Immature natural killer cell (primary cell): Measurements from ENCODE around the gene LRRC4. TPM values are rescaled to one million over a fixed set of nuclear protein-coding genes. Genes with fewer than 3 reads are reported as not detected.

ENCODE experiments used
- DNase-seq, 3 donors: peaks; one replicate each; pipeline ENCODE4 v3.0.0; 2022; ENCODE audit warnings: mixed read lengths in 1 of 3
- H3K27ac Mint-ChIP-seq, 6 donors: one replicate each; pipeline ENCODE4 v1.8.0; 2020; ENCODE audit warnings: mixed read lengths in 6 of 6, mild to moderate bottlenecking in 5 of 6, inconsistent platforms in 4 of 6, moderate library complexity in 3 of 6
- H3K27me3 Mint-ChIP-seq, 3 donors: one replicate each; pipeline ENCODE4 v1.8.0; 2020 to 2021; ENCODE audit warnings: low read depth in 3 of 3, mild to moderate bottlenecking in 3 of 3, mixed read lengths in 3 of 3, moderate library complexity in 3 of 3, inconsistent platforms in 1 of 3
- H3K36me3 Mint-ChIP-seq, 3 donors: one replicate each; pipeline ENCODE4 v1.8.0; 2020; ENCODE audit warnings: mixed read lengths in 3 of 3, inconsistent platforms in 2 of 3, mild to moderate bottlenecking in 2 of 3
- H3K4me1 Mint-ChIP-seq, 2 donors: one replicate each; pipeline ENCODE4 v1.8.0; 2020; ENCODE audit warnings: inconsistent platforms in 2 of 2, mild to moderate bottlenecking in 2 of 2, mixed read lengths in 2 of 2, moderate library complexity in 1 of 2
- H3K4me3 Mint-ChIP-seq, 5 donors: one replicate each; pipeline ENCODE4 v1.8.0; 2020; ENCODE audit warnings: mild to moderate bottlenecking in 5 of 5, mixed read lengths in 5 of 5, inconsistent platforms in 3 of 5, moderate library complexity in 3 of 5
- H3K9me3 Mint-ChIP-seq, 6 donors: one replicate each; pipeline ENCODE4 v1.8.0; 2020; ENCODE audit warnings: mild to moderate bottlenecking in 6 of 6, mixed read lengths in 6 of 6, inconsistent platforms in 4 of 6, moderate library complexity in 3 of 6
- polyA plus RNA-seq, 3 donors: library from polyadenylated mRNA; unstranded; fragments of 300-500 nt; fragmentation: Illumina TruSeq; gene quantifications; one replicate each; pipeline ENCODE4 v1.2.3, GENCODE V29; 2021

Gene LRRC4
- polyA plus RNA-seq, 3 donors from 2014 or later = 0.08 to 0.36 TPM; not detected in 1

DNA sequence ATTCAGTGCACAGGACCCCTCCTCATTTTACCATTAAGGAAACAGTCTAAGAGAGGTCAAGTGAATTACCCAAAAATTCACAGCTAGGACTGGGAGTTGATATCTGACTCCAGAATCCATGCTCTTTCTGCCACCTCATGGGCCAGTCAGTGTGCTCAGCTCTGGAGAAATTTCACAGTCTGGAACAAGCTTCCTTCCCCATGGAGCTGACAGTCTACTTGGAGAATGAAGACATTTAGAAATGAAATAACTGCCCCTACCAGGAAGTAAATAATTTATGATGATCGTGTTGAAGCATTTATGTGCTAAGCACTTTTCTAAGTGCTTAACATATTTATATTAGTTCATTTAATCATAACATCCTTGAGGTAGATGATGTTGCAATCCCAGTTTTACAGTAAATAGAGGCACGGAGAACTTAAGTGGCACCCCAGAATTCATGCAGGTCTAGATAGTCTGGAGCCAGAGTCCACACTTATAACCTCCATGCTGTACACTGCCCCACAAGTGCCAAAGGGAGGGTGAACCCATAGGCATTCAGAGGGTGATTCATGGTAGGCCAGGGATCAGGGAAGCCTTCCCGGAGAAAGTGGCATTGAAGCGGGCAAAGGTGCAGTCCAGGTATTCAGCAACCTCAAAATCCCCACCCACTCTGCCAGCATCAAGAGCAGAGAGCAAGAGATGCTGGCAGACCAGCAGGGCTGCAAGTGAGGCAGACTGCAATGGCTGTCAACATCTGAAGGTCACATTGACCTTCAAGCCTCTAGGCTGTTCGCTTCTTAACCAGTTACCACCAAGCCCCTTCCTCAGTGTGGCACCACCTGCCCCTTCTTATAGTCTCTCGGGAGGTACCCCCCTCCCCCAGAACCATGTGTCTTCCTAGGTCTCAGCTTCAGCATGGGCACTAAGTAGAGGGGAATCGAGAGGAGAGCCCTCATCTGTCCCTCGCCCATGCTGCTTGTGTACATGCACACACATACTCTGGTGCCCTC lies 38.4 kb upstream of the LRRC4 start:
- Mint-ChIP-seq H3K4me3 (no peak overlapping the region), H3K4me1 (peaks cover 2 to 21% of the 10 kb centered on the region in 2 donors), H3K27ac (no peak overlapping the region), H3K36me3 (peaks cover 0 to 4% (median 0%) of the 10 kb centered on the region in 3 donors), H3K27me3 (peaks cover 0 to 6% (median 5%) of the 10 kb centered on the region in 3 donors), H3K9me3 (no peaks in the 10 kb centered on the region)
- DNase-seq = no peak

GRCh38 chr7:128068785-128069184 lies 37.5 kb upstream of the LRRC4 start:
- H3K27ac Mint-ChIP-seq = no peak overlapping the region

DNA sequence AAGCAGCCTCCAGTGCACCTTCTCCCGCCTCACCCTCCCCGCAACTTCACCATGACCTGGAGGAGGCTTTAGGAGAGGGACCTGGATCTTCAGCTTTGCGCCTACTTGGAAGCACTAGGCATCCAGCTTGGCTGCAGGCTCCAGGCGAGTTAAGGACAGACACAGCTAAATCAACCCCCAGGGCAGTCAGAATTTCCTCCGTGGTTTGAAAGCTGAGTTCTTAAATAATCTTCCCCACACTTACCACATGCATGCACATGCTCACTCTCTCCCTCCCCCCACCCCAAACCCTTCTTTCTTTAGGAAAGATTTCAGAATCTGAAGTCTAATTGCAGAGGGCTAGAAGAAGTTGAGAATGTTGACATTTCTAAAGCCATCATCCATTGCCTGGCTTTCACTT lies 36.7 kb upstream of the LRRC4 start:
- Mint-ChIP-seq H3K9me3 (no peaks in the 10 kb centered on the region), H3K27me3 (peaks cover 0 to 3% (median 0%) of the 10 kb centered on the region in 3 donors), H3K36me3 (peaks cover 0 to 4% (median 0%) of the 10 kb centered on the region in 3 donors), H3K4me1 (peaks cover 2 to 21% of the 10 kb centered on the region in 2 donors), H3K4me3 (no peak overlapping the region), H3K27ac (no peak overlapping the region)
- DNase-seq = no peak

More at GRCh38 chr7:128068785-128069184, 37.5 kb upstream of the LRRC4 start:
- Mint-ChIP-seq H3K9me3 (no peaks in the 10 kb centered on the region), H3K27me3 (peaks cover 0 to 3% (median 0%) of the 10 kb centered on the region in 3 donors), H3K36me3 (peaks cover 0 to 4% (median 0%) of the 10 kb centered on the region in 3 donors), H3K4me1 (peaks cover 2 to 21% of the 10 kb centered on the region in 2 donors), H3K4me3 (no peak overlapping the region)
- no peak for DNase-seq

DNA sequence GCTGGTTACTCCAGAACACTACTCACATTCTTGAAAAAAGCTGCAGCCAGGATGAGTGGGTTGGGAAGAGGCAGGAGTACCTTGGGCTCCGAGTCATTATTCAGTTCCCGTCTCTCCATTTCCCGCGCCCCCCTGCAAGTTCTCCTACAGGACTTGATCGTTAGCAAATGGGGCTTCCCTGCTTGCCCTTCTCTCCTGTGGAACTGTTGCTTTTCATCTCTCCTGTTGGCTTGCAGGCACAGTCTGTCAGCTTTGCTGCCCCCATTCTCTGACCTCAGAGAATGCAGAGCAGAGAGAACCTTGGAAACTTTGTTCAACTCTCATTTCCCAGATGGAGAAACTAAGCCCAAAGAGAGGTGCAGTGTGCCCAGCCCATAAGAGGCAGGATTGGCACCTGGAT lies 35.6 kb upstream of the LRRC4 start:
- peaks cover 0 to 3% (median 0%) of the 10 kb centered on the region in 3 donors for H3K27me3 Mint-ChIP-seq
- H3K9me3 Mint-ChIP-seq = no peaks in the 10 kb centered on the region
- H3K4me3 Mint-ChIP-seq = no peak overlapping the region
- H3K27ac Mint-ChIP-seq = no peak overlapping the region
- peaks cover 2 to 16% of the 10 kb centered on the region in 2 donors for H3K4me1 Mint-ChIP-seq
- peaks cover 0 to 4% (median 0%) of the 10 kb centered on the region in 3 donors for H3K36me3 Mint-ChIP-seq
- DNase-seq = no peak

- Mint-ChIP-seq H3K27ac (no peak overlapping the region), H3K36me3 (peaks cover 0 to 4% (median 0%) of the 10 kb centered on the region in 3 donors), H3K9me3 (no peaks in the 10 kb centered on the region), H3K4me1 (peaks cover 2 to 12% of the 10 kb centered on the region in 2 donors), H3K27me3 (peaks cover 0 to 3% (median 0%) of the 10 kb centered on the region in 3 donors), H3K4me3 (no peak overlapping the region)
- DNase-seq = no peak
Observed at GRCh38 chr7:128066395-128066794, 35.2 kb upstream of the LRRC4 start.

DNA sequence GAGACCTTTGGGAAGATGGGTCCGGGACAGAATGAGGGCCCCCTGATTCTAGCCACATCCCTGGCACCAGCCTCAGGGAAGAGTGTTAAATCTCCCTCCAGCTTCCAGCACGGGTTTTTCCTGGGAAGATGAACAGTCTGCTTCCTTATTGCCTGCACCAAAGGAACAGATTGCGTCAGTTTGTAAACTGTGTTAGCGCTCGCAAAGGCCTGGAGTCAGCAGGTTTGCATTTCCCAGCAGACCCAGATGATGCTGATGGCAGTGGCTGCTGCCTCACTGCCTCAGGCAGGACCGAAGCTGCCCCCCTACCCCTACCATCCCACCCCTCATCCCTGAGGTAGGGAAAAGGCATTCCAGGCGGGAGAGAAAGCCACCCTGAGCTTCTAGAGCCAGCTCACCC lies 34.6 kb upstream of the LRRC4 start:
- H3K4me1 Mint-ChIP-seq = peaks cover 0 to 7% of the 10 kb centered on the region in 2 donors
- H3K27ac Mint-ChIP-seq = no peak overlapping the region
- H3K9me3 Mint-ChIP-seq = no peaks in the 10 kb centered on the region
- no peak overlapping the region for H3K4me3 Mint-ChIP-seq
- H3K36me3 Mint-ChIP-seq = peaks cover 0 to 4% (median 0%) of the 10 kb centered on the region in 3 donors
- no peak for DNase-seq
- H3K27me3 Mint-ChIP-seq = peaks cover 0 to 3% (median 0%) of the 10 kb centered on the region in 3 donors

GRCh38 chr7:128063088-128063487 lies 31.9 kb upstream of the LRRC4 start:
- no peak overlapping the region for H3K4me3 Mint-ChIP-seq
- H3K36me3 Mint-ChIP-seq = peaks cover 0 to 4% (median 0%) of the 10 kb centered on the region in 3 donors
- no peaks in the 10 kb centered on the region for H3K9me3 Mint-ChIP-seq
- H3K4me1 Mint-ChIP-seq = peaks cover 18 to 19% of the 10 kb centered on the region in 2 donors
- H3K27ac Mint-ChIP-seq = no peak overlapping the region
- DNase-seq = no peak
- peaks cover 0 to 3% (median 2%) of the 10 kb centered on the region in 3 donors for H3K27me3 Mint-ChIP-seq

GRCh38 chr7:128060018-128060417 lies 28.8 kb upstream of the LRRC4 start:
- no peak for DNase-seq
- H3K27me3 Mint-ChIP-seq = peaks cover 0 to 2% (median 1%) of the 10 kb centered on the region in 3 donors
- no peaks in the 10 kb centered on the region for H3K9me3 Mint-ChIP-seq
- H3K4me3 Mint-ChIP-seq = no peak overlapping the region
- H3K27ac Mint-ChIP-seq = peak overlapping the region in 1 of 6 donors; percentile 43
- H3K4me1 Mint-ChIP-seq = peaks cover 19 to 25% of the 10 kb centered on the region in 2 donors
- peaks cover 0 to 3% (median 0%) of the 10 kb centered on the region in 3 donors for H3K36me3 Mint-ChIP-seq

- Mint-ChIP-seq H3K27me3 (peaks cover 0 to 2% (median 1%) of the 10 kb centered on the region in 3 donors), H3K4me1 (peaks cover 19 to 25% of the 10 kb centered on the region in 2 donors), H3K36me3 (peaks cover 0 to 5% (median 0%) of the 10 kb centered on the region in 3 donors), H3K4me3 (no peak overlapping the region), H3K9me3 (no peaks in the 10 kb centered on the region), H3K27ac (peak overlapping the region in 3 of 6 donors; percentile 26 to 43 (median 39))
- peak in 1 of 3 donors; percentile 12 for DNase-seq
Observed at GRCh38 chr7:128059143-128059988, 28.1 kb upstream of the LRRC4 start.

GRCh38 chr7:128057909-128058308 lies 26.7 kb upstream of the LRRC4 start:
- Mint-ChIP-seq H3K4me3 (no peak overlapping the region), H3K4me1 (peaks cover 22 to 28% of the 10 kb centered on the region in 2 donors), H3K27me3 (peaks cover 0 to 2% (median 1%) of the 10 kb centered on the region in 3 donors), H3K9me3 (no peaks in the 10 kb centered on the region), H3K36me3 (peaks cover 0 to 5% (median 0%) of the 10 kb centered on the region in 3 donors), H3K27ac (no peak overlapping the region)
- no peak for DNase-seq

DNA sequence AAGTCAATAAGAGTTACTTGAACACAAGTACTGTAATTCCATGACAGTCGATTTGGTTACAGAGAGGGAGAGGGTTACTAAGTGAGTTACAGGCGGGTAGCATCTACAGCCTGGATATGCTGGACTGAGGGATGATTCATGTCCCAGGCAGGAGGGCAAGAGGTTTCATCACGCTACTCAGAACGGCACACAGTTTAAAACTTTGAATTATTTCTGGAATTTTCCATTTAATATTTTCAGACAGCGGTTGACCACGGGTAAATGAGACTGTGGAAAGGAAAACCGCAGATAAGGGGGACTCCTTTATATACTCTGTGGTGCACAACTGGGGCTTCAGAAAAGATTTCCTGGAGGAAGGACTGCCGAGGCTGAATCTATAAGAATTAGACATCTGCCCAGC lies 25.7 kb upstream of the LRRC4 start:
- Mint-ChIP-seq H3K9me3 (no peaks in the 10 kb centered on the region), H3K36me3 (peaks cover 0 to 5% (median 0%) of the 10 kb centered on the region in 3 donors), H3K4me1 (peaks cover 25 to 35% of the 10 kb centered on the region in 2 donors), H3K4me3 (no peak overlapping the region), H3K27ac (no peak overlapping the region), H3K27me3 (peaks cover 0 to 2% (median 0%) of the 10 kb centered on the region in 3 donors)
- no peak for DNase-seq

DNA sequence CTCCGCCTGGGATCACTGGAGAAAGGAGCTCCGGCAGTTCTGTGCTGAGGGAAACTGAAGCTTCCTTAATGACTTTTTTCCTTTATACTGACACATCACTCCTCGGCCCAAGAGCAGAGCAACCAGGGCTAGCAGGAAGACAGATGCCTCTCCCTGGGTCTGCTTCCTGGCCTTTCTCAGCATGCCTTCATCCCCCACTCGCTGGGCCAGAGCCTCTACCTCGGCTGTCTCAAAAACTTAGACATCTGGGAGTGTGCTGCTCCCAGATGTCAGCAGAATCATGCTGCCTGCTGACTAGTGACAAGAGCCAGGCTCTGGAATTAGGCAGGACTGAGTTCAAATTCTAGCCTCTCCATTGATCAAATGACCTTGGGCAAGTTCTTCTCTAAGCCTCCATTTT lies 24.4 kb upstream of the LRRC4 start:
- Mint-ChIP-seq H3K4me3 (no peak overlapping the region), H3K27ac (no peak overlapping the region), H3K9me3 (no peaks in the 10 kb centered on the region), H3K36me3 (peaks cover 0 to 5% (median under 1%) of the 10 kb centered on the region in 3 donors), H3K4me1 (peaks cover 25 to 43% of the 10 kb centered on the region in 2 donors), H3K27me3 (peaks cover 0 to 4% (median 2%) of the 10 kb centered on the region in 3 donors)
- no peak for DNase-seq

DNA sequence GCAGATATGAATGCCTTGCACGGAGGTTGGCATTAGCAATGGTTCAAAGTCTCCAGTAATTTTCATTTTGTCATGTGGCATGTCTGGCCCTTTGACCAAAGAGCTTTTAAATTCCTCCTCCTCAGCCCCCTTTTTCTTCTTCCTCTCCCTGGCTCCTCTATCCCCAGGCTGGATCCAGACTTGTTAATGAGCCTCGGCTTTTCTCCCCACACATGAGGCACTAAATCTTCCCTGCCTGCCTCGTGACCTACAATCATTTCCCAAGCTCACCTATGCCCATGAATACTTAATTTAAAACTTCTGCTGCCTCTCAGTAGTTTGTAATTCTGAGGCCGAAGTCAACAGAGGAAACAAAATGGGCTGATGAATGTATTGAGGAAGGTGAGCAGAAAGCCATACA lies 23.3 kb upstream of the LRRC4 start:
- no peak overlapping the region for H3K4me3 Mint-ChIP-seq
- H3K9me3 Mint-ChIP-seq = no peaks in the 10 kb centered on the region
- no peak for DNase-seq
- H3K36me3 Mint-ChIP-seq = peaks cover 0 to 5% (median 3%) of the 10 kb centered on the region in 3 donors
- peaks cover 20 to 37% of the 10 kb centered on the region in 2 donors for H3K4me1 Mint-ChIP-seq
- H3K27me3 Mint-ChIP-seq = peaks cover 0 to 5% (median 0%) of the 10 kb centered on the region in 3 donors
- H3K27ac Mint-ChIP-seq = no peak overlapping the region
